Activated CD4-positive, alpha-beta T cell treated with anti-CD3 and anti-CD28 coated beads, Interleukin-2, amount 50 U/mL, for 48 hours (primary cell): ENCODE data around the gene GSKIP.
A peak's percentile ranks its signal among the peaks of the same experiment; 100 is the strongest.

ENCODE experiments used
- DNase-seq, 2 experiments: peaks; one replicate each; pipeline ENCODE4 v3.0.0-alpha.2; 2020

The GSKIP gene

GRCh38 chr14:96421236-96421635 lies 57.9 kb downstream of the GSKIP start:
- no peak for DNase-seq

- no peak for DNase-seq
Observed at GRCh38 chr14:96422992-96423391, 59.7 kb downstream of the GSKIP start.

GRCh38 chr14:96423446-96424108 lies 60.3 kb downstream of the GSKIP start:
- DNase-seq = no peak

GRCh38 chr14:96424109-96424989 lies 61.0 kb downstream of the GSKIP start:
- peak; percentile 26 to 30 for DNase-seq

GRCh38 chr14:96434040-96434439 lies 70.7 kb downstream of the GSKIP start:
- DNase-seq = no peak
